Measurements from ENCODE around the gene NUP58.

DNA sequence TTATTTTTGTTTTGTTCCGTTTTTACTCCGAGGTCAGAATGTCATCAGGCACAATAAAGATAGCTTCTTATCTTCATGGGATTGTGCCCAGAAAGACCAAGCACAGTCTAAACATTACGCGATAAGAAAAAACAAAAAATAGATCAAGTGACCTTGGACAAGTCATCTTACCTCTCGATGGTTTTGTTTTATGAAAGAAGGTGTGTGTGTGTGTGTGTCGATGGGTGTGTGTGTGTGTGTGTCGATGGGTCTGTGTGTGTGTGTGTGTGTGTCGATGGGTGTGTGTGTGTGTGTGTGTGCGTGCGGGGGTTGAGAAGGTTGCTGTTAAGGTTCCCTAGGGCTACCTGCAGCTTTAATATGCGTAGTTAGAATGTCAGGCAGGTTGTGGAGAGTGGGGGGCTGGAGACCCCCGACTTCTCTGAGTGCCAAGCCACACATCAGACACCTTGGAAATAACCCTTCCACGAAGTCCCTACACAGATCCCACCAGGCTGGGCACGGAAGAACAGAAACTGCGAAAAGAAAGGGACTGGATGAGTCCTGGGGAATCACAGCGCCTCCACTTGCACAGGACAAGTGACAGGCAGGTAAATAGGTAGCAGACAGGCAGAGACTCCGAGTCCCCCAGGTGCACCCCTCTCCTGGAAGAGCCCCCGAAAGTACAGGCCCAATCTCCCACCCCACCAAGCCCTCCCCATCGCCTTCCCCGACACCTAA lies 69.9 kb downstream of the NUP58 start:
- TF ChIP-seq, protein P1, sequence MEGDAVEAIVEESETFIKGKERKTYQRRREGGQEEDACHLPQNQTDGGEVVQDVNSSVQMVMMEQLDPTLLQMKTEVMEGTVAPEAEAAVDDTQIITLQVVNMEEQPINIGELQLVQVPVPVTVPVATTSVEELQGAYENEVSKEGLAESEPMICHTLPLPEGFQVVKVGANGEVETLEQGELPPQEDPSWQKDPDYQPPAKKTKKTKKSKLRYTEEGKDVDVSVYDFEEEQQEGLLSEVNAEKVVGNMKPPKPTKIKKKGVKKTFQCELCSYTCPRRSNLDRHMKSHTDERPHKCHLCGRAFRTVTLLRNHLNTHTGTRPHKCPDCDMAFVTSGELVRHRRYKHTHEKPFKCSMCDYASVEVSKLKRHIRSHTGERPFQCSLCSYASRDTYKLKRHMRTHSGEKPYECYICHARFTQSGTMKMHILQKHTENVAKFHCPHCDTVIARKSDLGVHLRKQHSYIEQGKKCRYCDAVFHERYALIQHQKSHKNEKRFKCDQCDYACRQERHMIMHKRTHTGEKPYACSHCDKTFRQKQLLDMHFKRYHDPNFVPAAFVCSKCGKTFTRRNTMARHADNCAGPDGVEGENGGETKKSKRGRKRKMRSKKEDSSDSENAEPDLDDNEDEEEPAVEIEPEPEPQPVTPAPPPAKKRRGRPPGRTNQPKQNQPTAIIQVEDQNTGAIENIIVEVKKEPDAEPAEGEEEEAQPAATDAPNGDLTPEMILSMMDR (IDR thresholded peaks at IDR 0.05) = no peak
- TF ChIP-seq POLR2A (IDR thresholded peaks at IDR 0.05) (no peak), EP300 (IDR thresholded peaks at IDR 0.05; ENCODE audit: low read depth) (no peak), POLR2AphosphoS5 (IDR thresholded peaks at IDR 0.05) (no peak)
